H4 (cell line): ENCODE measurements around the gene PCDHB7. TPM values are rescaled to one million over a fixed set of nuclear protein-coding genes. Genes with fewer than 3 reads are reported as not detected.
A peak's percentile ranks its signal among the peaks of the same experiment; 100 is the strongest.
"Not testable (repeated sequence)": the region's sequence is repeated elsewhere in the genome, so short reads cannot be mapped to it uniquely, and the experiment has no call there.

Experiments used
- DNase-seq: peaks from one replicate; pipeline ENCODE4 v3.0.0-alpha.2; 2015; ENCODE audit warnings: low spot score
- total RNA-seq: library from RNA; depleted of rRNA; stranded (reverse); fragments of >200 nt; shearing (Covaris generic); gene quantifications from 2 replicates; pipeline ENCODE4 v1.2.3, GENCODE V29; 2014

Gene PCDHB7
- total RNA-seq, 1 experiment from 2014 or later: 6.9 TPM

- DNase-seq: not testable (repeated sequence)
These were observed 7.4 kb downstream of the PCDHB7 start for GRCh38 chr5:141179876-141180275.

GRCh38 chr5:141180313-141180712, 7.9 kb downstream of the PCDHB7 start:
- no peak for DNase-seq

- DNase-seq: no peak
These were observed 9.8 kb downstream of the PCDHB7 start, which contains the start of gene PCDHB16 for GRCh38 chr5:141182248-141182647. Gene PCDHB16, plus strand, starts transcription at chr5:141182387. Its CDS starts 173 bp downstream, at chr5:141182560.

GRCh38 chr5:141184117-141184855, 11.8 kb downstream of the PCDHB7 start:
- not testable (repeated sequence) for DNase-seq

GRCh38 chr5:141186897-141187512, 14.6 kb downstream of the PCDHB7 start, which contains the start of gene PCDHB9:
Gene PCDHB9, plus strand, starts transcription at chr5:141187161. Its CDS starts 158 bp downstream, at chr5:141187319.
- DNase-seq: peak; percentile 46

- DNase-seq: not testable (repeated sequence)
These were observed 16.2 kb downstream of the PCDHB7 start for GRCh38 chr5:141188682-141189081.

- DNase-seq: not testable (repeated sequence)
These were observed 16.7 kb downstream of the PCDHB7 start for GRCh38 chr5:141189131-141189530.

GRCh38 chr5:141192110-141192725, 19.8 kb downstream of the PCDHB7 start, which contains the start of gene PCDHB10:
Gene PCDHB10, plus strand, starts transcription at chr5:141192353. Its CDS starts 200 bp downstream, at chr5:141192553.
- peak; percentile 22 for DNase-seq

- not testable (repeated sequence) for DNase-seq
These were observed 21.9 kb downstream of the PCDHB7 start for GRCh38 chr5:141194332-141194731.

GRCh38 chr5:141196363-141196762, 23.9 kb downstream of the PCDHB7 start:
- DNase-seq: no peak

GRCh38 chr5:141199359-141200235, 27.2 kb downstream of the PCDHB7 start, which contains the start of gene PCDHB11:
Gene PCDHB11, plus strand, starts transcription at chr5:141199627. Its CDS starts 148 bp downstream, at chr5:141199775.
- peak; percentile 40 for DNase-seq

- not testable (repeated sequence) for DNase-seq
These were observed 28.7 kb downstream of the PCDHB7 start for GRCh38 chr5:141201126-141201525.

- DNase-seq: not testable (repeated sequence)
These were observed 29.2 kb downstream of the PCDHB7 start for GRCh38 chr5:141201646-141202045.

GRCh38 chr5:141208478-141208877, 36.0 kb downstream of the PCDHB7 start, which contains the start of gene PCDHB12:
Gene PCDHB12, plus strand, starts transcription at chr5:141208719. Its CDS starts 189 bp downstream, at chr5:141208908.
- DNase-seq: peak; percentile 47

- DNase-seq: not testable (repeated sequence)
These were observed 37.8 kb downstream of the PCDHB7 start for GRCh38 chr5:141210281-141210680.

- not testable (repeated sequence) for DNase-seq
These were observed 38.4 kb downstream of the PCDHB7 start for GRCh38 chr5:141210849-141211248.

- peak; percentile 44 for DNase-seq
These were observed 41.4 kb downstream of the PCDHB7 start, which contains the start of gene PCDHB13 for GRCh38 chr5:141213656-141214339. Gene PCDHB13, plus strand, starts transcription at chr5:141213919. Its CDS starts 205 bp downstream, at chr5:141214124.

GRCh38 chr5:141214583-141214982, 42.1 kb downstream of the PCDHB7 start:
- DNase-seq: not testable (repeated sequence)

GRCh38 chr5:141215504-141215903, 43.1 kb downstream of the PCDHB7 start:
- not testable (repeated sequence) for DNase-seq

- DNase-seq: not testable (repeated sequence)
These were observed 43.6 kb downstream of the PCDHB7 start for GRCh38 chr5:141216035-141216434.
